Measurements from ENCODE around the gene ACAP3.

Gene ACAP3

DNA sequence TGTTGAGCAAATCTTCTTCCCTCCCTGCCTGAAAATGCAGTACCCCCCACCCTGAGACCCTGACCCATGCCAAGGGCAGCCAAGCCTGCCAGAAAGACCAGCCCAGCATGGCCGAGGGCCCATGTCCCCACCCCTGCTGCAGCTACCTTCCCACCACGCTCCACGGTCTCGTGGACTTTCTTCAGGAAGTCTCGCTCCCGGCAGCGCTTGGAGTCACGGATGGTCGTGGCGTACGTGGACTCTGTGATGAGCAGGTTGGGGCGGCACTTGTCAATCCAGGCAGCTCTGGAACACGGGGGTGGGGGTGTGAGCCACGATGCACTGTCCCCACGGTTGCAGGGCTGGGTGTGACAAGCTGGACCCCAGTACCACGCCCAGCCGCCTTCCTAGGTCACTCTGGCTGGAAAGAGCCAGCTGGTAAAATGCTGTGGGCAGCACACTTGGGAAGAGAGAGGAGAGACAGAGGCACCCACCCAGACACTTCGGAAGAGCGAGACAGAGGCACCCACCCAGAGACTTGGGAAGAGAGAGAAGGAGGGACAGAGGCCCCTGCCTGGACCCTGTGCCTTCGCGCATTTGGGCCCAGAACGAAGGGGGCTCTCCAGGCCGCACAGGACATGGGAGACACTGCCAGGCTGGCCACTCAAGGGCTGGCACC, 7.1 kb upstream of the ACAP3 start:
- no peak for DNase-seq (ENCODE audit: low spot score)

DNA sequence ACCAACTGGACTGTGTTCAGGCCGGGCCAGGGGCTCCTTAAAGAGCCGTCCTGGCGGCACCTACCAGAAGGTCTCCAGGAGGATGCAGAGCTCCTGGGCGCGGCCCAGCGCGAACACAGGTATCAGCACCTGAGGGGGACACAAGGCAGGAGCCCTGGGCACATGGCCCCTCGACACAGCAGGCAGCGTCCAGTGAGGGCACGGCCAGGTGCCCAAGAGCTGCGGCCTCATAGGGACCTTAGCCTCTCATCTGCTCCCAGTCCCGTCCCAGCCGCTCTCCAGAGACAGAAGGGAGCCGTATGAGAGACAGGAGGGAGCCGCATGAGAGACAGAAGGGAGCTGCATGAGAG, 6.5 kb upstream of the ACAP3 start:
- DNase-seq (ENCODE audit: low spot score) = no peak

DNA sequence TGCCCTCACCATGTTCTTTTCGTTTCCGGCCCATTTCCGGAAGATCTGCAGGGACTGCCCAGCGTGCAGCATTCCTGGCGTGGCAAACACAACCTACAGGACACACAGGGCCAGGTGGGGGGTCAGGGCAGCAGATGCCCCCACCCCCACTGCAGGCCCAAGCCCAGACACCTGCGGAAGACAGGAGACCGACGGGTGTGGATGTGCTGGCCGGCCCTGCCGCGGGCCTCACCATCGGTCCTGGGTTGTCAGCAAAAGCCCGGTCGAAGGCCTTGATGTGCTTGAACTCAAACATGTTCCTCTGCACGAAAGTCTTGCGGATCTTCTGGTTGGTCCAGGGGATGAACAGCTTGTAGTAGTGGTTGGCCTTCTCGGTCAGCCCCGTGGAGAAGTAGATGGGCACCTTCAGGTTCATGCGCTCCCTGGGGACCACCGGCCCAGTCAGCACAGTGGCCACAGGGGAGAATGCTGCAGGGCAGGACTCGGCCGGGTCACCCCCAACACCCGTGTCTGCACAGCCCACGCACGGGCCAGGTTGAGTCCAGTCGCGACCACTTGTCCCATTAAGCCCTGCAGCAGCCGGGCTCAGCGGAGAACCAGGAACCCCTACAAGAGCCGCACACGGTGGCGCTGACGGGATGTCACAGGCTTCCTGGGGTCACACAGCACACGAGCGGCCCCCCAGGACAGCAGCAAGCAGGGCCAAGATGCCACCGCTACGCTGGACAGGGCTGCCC, 5.9 kb upstream of the ACAP3 start:
- DNase-seq (ENCODE audit: low spot score) = no peak

DNA sequence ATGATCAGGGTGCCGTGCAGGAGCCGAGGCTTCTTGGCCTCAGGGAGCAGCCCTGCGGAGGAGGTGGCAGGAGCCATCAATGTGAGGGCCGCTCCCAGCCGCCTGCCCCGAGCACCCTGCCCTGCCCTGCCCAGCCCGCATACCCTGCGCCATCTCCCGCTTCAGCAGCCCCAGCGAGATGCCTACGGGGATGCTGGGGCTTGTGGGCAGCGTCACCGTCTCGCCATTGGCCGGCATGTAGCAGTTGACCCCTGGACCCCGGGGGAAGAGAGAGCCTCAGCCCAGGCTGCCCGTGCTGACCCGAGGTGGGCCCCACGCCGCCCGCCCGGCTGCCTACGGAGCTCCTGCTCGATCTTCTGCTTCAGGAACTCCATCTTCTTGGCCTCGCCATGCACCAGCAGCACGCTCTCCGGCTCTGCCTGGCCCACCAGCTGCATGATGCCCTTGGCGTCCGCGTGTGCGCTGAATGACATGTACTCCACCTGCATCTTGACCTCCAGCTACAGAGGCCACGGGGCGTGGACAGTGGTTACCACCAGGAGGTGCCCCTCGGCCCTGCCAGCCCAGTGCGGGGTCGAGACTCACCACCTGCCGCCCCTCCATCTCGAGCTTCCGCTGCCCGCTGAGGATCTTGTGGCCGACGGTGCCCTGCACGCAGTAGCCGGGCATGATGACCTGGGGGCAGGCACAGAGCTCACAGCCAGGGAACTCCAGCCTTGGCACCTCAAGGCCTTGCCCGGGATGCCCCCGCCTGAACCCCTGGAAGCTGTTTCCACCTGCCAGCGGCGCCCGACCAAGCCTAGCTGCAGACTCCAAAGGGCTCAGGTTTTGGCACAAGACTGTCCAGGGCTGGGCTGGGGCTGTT, 5.0 kb upstream of the ACAP3 start:
- DNase-seq (ENCODE audit: low spot score) = no peak

DNA sequence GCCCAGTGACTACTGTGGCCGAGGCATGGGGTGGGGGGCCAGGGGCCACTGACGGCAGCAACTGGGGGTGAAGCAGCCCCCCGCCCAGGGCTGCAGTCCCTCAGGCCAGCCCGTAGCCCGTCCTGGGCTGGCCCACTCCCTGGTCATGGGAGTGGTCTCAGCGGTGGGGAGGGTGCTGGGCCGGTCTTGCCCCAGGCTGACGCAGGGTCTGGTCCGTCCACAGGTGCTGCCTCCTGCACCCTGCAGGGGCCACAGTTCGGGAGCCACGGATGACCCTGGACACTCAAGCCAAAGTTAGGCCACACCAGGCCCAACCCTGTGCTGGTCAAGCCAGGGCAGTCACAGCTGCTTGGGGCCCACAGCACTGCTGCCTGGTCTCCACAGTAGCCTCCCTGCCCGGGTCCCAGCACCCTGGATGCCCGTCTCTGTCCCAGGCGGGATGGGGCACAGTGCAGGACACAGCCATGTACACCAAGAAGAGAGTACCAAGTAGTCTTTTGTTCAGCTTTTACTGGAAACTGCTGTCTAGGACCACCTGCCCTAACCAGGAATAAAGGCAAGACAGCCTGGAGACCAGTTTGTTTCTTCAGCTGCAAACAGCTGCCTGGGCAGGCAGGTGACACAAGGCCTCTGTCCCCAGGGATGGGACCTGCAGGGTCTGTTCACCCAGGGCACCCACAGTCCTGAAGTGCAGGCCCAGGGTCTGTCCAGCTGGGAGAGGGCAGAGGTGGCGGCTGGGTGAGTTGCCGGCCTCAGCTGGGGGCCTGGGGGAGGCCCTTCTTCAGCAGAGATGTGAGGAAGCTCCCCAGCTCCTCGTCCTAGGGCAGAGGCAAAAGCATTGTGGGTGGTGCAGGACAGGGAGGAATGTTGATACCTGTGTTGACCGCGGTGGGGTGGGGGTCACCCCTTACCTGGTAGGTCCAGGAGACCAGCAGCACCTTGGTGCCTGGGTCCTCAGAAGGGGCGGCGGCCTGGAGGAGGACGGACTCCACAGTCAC, 3.7 kb upstream of the ACAP3 start:
- no peak for DNase-seq (ENCODE audit: low spot score)

DNA sequence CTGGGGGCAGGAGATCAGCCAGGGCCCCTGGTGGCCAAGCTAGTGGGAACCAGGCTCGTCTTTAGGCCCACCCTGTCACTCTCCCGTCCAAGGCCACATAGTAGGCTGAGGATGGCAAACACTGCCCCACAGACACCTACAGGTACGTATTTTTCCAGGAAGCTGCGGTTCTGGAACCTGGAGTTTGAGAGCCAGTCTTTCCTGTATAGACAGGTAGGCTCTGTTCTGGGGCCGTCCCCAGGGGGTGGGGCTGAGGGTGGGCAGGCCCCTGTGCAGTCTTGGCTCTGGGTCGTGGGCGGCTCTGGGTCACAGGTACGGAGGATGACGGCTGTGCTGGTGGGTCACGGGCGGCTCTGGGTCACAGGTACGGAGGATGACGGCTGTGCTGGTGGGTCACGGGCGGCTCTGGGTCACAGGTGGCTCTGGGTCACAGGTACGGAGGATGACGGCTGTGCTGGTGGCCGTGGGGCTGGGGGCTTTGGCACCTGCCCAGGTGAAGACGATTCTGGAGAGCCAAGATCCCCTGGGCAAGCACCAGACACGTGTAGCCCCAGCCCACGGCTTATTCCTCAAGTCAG, 2.8 kb upstream of the ACAP3 start:
- DNase-seq (ENCODE audit: low spot score) = no peak

DNA sequence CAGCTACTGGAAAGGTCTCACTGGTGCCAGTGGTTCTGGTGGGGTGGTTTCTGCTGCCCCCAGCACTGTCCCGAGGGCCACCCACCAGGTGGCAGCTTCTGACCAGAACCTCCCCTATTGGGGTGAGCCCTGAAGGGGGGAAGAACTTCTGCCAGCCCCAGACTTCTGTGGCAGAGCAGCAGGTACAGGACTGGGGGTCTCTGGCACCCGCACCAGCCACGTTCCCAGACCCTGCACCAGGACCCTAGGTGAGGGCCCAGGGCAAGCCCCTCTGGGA, 2.3 kb upstream of the ACAP3 start:
- no peak for DNase-seq (ENCODE audit: low spot score)

DNA sequence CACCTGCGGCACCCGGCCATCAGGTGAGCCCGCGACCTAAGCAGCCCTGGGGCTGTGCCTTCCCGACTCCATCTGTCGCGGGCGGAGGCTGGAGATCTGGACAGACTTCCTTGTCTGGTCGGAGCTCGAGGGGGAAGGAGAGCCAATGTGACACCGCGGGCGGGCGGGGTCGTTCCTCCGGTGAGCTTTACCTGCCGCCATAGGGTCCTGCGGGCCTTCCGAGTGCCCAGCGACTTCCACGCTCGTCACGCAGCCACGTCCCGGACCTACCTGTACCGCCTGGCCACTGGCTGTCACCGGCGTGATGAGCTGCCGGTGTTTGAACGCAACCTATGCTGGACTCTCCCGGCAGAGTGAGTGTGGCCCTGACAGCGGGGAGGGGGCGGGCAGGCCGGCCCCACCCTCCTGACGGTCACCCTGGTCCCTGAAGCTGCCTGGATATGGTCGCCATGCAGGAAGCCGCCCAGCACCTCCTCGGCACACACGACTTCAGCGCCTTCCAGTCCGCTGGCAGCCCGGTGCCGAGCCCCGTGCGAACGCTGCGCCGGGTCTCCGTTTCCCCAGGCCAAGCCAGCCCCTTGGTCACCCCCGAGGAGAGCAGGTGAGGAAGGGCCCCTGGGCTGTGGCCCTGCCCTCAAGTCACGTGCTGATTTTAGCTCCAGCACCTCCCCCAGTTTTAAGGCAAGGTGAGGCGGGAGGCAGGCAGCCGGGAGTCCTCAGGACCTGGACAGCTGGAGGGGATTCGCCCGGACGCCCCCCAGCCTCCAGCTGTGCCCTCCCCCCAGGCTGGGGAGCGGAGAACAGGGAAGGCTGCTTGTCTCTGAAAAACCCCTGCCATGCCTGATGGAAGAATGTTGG, 1.8 kb upstream of the ACAP3 start:
- DNase-seq (ENCODE audit: low spot score) = peak; percentile 30

DNA sequence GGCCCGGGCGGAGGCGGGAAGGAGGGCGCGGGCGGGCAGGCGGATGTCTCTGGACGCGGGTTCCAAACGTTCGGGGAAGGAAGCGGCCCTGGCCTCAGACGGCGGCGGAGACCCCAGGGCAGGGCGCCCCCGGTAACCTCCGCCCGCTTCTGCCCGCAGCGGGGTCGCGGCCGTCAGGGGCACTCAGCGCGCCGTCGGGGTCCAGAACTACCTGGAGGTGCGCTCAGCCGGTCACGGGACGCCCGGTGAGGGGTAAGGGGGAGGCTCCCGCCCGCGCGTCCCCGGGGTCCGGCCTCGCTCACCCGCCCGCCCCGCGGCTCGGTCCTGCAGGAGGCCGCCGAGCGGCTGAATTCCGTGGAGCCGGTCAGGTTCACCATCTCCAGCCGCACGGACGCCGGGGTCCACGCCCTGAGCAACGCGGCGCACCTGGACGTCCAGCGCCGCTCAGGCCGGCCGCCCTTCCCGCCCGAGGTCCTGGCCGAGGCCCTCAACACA, 1.1 kb upstream of the ACAP3 start:
- DNase-seq (ENCODE audit: low spot score) = no peak

DNA sequence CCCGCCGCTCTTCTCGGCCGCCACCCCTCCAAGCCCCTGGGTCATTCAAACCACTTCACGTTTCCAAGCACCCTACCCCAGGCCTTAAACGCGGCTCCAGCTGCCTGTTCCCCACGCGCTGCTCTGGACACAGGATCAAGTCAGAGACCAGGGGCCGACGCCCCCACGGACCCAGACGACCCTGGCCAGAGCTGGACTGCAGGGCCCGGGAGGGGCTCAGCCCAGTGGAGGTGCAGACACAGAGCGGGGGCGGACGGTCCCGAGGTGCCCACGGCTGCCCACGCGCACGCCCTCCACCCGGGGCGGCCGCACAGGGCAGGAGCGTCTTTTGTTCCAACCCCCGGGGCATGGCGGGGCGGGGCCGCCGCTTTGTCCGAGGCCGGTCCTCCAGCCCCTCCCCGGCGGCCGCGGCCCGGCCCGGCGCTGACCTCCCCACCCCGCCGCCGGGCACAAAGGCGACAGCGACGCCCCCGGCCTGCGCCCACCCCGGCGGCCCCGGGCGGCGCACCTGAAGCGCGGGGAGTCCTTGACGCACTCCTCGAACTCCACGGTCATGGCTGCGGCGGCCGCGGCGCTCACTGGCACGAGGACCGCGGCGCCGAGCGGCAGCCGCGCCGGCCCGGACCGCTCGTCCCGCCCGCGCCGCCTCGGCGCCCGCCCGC, 338 bp downstream of the ACAP3 start:
- DNase-seq (ENCODE audit: low spot score) = no peak

DNA sequence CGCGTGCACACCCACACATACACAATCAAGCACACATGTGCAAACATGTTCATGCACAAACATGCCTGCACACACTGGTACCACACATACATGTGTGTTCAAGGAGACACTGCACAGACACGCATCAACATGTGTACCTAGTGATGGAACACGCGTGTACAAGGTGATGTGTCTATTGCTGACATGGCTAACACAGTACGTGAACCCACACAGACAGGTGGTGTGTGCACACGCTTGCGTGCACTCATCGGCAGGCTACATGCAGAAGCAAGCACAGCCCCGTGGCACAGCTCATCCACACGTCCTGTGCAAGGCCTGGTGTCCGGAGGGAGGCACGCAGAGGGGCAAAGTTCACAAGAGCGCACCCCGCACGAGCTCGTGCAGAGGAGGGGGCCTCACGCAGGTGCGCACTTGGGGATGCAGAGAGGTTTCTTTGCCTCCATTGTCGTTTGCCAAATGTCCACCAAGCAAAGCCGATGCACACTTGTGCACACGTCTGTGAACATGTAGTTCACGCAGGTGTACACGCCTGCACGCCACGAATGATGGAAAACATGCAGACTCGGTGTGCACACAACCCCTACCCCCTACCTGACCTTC, 969 bp downstream of the ACAP3 start:
- DNase-seq (ENCODE audit: low spot score) = no peak

DNA sequence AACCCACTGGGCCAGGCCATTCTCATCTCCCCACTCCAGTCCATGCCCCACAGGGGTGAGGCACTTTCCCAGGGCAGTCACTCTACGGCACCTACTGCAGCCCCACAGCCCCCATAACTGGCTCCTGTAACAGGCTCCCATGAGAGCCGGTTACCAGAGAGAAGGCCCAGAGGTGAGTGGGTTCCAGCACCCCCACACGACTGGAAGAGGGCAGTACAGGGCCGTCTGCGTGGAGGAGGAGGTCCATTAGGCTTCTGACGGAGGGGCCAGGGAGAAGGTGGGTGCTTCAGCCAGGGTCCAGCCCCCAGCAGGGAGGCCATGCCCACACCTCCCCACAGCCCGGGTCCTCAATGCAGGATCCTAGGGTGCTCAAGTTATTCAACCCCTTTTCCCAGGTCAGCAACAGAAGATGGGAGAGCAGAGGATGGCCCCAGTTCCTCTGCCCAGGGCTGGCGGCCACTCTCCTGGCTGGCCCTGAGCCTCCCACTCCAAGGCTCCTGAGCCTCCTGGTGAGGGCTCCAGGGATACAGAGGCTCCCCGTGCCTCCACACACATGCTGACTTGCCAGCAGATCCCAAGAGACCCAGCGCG, 1.6 kb downstream of the ACAP3 start:
- DNase-seq (ENCODE audit: low spot score) = peak; percentile 29

DNA sequence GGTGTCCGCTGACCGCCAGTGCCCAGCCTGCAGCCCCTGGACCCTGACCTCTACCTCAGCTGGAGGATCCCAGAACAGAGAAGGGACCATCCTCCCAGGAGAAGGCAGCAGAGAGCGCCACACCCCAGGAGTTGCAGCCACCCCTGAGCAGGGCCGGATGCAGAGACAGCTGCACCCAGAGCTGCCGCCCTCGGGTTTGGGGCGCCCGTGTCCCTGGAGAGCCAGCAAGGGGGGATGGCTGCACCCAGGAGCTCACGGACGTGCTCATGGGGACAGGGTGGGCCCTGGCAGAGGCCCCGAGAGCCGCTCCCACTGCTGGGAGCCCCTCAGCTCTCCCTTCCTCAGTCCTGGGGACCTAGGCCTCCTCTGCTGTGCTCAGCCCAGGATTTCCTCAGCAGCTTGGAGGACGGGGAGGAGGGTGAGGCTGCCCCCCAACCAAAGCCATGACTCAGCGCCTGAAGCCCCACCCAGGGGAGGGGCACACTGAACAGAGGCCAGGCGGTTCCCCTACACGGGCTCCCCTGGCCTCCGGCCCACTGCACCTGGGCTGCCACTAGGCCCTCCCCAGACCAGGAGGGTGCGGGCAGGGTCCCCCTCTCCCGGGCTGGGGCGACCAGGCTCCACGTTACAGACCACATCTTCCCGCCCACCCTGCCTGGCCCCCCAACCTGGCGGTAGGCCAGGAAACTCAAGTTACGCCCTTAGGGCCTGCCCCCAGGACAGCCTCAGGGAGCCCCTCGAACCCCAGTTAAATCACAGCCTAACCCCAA, 2.2 kb downstream of the ACAP3 start:
- DNase-seq (ENCODE audit: low spot score) = no peak

DNA sequence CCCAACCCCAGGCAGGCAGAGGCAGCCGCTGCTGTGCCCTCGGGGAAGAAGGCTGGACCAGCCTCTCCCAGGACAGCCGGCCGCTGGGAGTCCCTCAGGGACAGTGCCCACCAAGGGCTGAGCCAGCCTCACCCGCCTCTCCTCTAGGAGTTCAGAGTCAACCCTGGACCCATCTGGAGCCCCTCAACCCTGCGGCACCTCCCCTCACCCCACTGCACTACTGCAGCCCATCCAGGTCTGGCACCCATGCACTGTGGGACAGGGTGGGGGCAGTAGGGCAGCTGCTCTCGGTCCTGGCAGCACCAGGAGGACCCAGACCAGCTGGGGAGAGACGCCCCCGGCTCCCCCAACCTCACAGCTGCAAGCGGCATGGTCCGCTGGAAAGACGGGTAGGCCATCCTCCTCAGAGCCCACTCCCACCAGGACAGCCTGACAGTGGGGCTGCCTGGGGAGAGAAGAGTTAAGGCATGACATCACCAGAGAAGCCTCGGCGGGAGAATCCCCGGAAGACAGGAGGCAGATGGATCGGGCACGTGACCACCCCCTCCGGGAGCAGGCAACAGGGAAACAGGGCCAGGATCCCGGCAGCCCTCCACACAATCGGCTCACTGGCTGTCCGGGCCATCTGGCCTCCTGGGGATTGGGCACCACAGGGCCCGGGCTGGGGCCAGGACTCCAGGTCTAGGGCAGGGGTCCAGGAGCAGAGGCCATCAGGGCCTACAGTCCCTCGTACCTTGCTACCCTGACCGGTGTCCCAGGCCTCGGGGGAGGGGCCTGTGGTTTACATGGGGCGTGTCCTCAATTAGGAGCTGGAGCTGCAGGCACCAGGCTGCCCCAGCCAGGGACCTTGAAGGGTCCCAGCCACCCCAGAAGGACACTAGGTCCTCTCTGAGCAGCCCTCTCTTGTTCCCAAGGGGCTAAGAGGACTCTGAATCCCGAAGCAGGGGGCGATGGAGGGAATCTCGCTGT, 3.1 kb downstream of the ACAP3 start:
- no peak for DNase-seq (ENCODE audit: low spot score)

DNA sequence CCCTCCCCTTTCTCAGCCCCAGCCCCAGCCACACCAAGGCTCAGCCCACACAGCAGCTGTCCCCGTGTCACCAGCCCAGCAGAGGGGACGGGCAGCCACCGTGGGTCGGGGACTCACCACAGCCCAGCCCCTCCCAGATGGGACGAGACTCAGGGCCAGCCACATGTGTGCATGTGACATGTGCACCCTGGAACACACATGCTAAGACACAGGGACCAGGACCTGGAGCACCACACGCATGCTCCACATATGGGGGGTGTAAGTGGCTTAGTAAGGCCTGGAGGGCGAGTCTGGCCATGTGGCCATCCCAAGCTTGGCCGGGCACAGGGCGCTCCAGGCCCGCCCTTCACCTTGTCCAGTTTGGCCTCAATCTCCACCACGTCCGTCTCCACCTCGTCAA, 4.0 kb downstream of the ACAP3 start:
- DNase-seq (ENCODE audit: low spot score) = no peak

DNA sequence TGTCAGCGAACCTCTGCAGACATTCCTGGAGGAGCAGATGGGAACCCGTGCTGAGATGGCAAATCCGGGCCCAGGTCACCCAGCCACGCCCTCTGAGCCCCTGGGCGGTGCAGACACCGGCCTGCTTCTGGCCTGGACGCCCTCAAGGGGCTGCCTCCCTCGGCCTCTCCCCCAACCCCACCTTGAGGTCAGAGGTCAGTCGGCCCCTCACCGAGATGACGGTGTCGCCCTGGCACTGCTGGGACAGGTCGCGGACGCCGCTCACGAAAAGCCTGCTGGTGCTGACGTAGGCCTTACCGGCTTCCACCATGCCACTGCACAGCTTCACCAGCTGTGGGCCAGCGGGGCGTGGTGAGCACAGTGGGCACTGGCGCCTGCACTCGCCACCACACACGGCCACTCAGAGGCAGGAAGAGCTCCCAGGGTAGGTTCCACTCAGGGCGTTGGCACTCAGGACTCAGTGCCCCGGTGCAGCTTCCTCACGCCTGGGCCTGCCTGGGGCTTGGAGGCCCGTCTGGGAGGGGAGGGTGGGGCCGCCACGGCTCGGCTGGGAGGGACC, 4.7 kb downstream of the ACAP3 start:
- no peak for DNase-seq (ENCODE audit: low spot score)

DNA sequence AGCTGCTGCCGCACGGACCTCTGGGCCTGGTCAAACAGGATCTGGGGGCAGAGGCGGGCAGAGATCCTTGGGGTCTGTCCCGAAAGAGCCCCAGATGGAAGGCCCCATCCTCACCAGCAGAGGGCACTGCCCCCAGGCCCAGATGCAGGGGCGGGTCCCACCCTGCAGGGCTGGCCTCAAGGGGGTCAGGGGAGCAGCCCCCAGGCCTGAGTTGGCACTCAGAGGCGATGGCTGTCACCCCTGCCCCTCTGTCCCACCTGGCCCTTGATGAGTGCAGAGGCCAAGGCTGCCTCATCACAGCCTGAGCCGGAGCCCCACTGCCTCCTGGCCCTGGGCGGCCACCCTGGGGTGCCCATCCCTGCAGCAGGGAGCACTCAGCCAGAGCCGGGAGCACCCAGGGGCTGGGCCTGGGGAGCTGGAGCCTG, 5.7 kb downstream of the ACAP3 start:
- DNase-seq (ENCODE audit: low spot score) = peak; percentile 51
